OCI-M1 (cell line): ENCODE measurements around the gene GPC5.

ENCODE experiments used
- DNase-seq: peaks from one replicate; lab custom pipeline; 2025; lab: John Stamatoyannopoulos, UW

Gene GPC5

GRCh38 chr13:91593456-91593855 is 195.0 kb downstream of the GPC5 start:
- DNase-seq: no peak

DNA sequence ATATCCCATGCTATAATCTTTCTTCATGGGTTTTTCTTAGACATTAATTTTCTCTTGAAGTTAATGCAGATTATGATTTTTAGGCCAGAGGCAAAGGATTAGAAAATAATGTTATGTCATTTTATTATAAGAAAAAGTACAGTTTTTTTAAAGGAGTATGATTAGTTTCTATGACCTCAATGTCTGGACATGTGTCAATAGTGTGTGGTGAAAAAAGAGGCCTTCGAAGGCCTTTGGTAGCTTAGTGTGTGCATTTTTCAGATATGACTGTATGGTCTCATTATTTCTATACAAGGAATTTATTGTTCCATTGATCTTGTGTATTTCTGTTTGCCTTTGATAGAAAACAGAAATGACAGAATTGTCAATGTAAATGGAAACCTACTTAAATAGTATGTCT is 195.6 kb downstream of the GPC5 start:
- DNase-seq: no peak

- DNase-seq: no peak
These were observed 197.3 kb downstream of the GPC5 start for GRCh38 chr13:91595677-91596076.

DNA sequence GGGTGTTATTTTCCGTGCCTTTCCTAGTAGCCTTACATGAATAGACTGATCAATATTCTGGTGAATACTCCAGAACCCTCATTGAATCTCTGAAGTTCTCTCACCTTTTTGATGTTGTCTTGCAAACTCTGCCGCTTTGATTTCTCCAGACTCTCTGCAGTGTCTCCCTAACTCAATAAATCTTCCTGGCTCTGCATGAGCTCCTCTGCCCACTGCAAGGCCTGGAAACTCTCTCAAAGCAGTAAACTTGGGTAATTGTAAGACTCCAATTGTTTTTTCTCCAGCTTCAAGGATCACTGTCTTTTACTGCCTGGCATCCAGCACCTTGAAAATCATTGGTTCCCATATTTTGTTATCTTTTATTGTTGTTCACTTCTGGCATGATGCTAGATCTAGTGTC is 198.4 kb downstream of the GPC5 start:
- no peak for DNase-seq

DNA sequence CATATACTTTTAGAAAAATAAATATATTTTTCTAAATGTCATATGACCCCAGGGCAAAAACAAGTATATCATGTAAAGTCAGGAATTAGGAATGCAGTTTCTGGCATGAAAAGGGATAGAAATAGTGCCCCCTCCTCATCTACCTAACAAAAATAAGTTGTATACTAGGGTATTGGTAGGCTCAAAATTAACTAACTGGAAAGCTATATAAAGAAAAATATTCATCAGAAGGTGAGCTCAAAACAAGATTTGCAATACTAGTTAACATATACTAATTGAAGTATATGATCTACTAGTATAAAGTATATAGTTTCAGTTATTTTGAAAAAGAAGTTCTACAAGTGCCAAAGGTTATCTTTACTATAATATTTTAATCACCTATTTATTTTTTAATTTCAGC is 200.2 kb downstream of the GPC5 start:
- DNase-seq: no peak

DNA sequence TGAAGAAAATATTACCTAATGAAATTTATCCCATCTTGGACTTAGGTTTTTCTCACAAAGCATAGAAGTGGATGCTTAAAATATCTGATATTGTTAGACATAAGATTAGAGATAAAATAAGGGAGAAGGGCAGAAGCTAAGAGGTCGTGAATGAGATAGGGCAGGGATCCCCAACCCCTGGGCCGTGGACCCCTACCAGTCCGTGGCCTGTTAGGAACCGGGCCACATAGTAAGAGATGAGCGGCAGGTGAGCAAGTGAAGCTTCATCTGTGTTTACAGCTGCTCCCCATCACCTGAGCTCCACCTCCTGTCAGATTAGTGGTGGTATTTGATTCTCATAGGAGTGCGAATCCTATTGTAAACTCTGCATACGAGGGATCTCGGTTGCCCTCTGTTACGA is 202.9 kb downstream of the GPC5 start:
- DNase-seq: no peak

DNA sequence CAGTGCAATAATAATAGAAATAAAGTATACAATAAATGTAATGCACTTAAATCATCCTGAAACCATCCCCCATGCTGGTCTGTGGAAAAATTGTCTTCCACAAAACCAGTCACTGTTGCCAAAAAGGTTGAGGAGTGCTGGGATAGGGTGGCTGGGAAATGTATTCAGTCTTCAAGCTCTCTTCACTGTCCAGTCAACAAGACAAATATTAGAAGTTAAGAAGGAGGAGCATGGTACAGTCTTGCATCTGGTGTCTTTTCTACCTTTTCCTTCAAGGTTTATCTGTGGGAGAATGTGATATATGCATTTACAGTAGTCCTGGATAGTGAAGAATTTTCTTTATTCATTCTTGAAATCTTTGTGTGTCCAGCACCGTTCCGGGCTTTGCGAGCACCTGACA is 203.4 kb downstream of the GPC5 start:
- no peak for DNase-seq

- peak; percentile 41 for DNase-seq
These were observed 210.9 kb downstream of the GPC5 start for GRCh38 chr13:91609353-91609752.

- DNase-seq: peak; percentile 79
These were observed 219.9 kb downstream of the GPC5 start for GRCh38 chr13:91618315-91618714.

GRCh38 chr13:91620670-91621141 is 222.3 kb downstream of the GPC5 start:
- DNase-seq: no peak

DNA sequence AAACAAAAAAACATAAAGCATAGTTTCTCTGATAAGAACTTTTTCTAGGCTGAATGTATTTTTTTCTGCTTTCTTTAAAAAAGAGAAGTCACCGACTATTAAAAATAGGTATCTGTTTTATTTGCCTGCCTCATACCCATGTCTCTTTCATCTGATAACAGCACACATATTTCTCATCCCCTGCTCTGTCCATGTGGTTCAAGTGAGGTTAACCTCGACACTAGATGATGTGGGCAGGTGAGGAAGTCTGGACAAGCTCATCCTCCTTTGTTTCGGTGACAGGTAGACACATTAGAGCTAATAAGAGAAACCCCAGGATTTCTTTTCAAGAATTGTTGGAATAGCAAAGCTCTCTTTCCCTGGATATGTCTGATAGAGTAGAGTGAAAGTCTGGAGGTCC is 222.7 kb downstream of the GPC5 start:
- no peak for DNase-seq

GRCh38 chr13:91621963-91622362 is 223.5 kb downstream of the GPC5 start:
- no peak for DNase-seq

DNA sequence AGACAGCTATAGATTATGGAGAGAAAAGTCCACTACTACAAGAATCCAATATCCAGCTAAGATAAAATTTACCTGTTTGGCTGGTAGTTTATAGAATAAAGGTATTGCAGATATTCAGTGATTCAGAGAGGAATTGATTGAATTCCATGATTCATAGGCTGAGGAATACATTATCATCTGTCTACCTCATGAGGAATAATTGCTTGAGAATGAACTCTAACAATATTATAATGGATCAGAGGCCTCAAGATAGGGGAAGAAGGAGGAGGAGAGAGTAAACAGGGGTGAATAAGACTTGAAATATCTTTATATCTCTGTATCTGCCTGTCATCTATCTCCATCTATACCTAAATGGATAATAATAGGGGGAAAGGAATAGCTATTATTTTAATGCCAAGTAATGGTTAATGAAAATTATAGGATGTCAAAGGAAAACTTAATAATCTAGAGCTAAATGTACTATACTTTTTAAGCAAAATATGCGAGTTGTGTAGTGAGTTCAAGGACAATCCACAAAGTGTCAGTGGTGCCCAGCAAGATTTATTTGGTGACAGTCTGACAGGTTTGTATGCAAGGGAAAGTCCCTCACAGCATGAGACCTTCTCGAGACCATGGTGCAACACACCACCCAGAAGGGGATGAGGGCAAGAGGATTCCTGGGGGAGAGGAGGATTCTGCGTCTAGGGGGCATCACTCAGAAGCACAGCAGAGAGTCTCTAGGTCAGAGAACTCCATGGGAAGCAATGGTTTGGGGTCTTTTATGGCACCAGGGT is 224.5 kb downstream of the GPC5 start:
- DNase-seq: no peak

DNA sequence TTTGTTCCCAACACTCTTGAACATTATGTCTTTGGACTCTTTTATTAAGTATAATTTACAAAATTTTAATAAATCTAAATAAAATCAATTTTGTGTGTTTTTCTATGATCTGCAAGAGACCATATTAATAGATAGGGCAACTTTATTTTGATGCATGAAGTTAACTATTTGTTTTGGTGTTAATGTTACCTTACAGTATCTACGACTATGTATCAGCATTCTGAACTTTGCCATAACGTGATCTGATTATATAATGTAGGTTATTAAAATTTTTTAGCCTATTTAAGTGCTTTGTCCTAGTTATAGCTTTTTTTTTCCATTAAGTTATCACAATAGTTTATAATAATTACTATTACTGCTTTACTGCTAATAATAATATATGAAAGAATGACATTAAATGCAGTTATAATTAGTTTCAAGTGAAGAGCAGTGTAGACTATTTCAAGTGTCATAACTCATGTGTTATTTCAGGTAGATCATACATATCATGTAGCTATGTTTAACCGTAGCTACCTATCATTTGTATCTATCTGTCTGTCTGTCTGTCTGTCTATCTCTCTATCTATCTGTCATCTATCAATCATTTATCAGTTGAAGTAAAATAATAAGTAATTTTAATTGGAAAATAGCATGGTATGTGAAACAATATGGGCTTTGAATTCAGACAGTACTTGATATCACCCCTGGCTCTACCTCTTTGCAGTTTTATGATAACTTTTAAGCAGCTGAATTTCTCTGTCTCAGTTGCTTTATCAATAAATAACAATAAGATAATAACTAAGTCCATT is 229.7 kb downstream of the GPC5 start:
- no peak for DNase-seq

DNA sequence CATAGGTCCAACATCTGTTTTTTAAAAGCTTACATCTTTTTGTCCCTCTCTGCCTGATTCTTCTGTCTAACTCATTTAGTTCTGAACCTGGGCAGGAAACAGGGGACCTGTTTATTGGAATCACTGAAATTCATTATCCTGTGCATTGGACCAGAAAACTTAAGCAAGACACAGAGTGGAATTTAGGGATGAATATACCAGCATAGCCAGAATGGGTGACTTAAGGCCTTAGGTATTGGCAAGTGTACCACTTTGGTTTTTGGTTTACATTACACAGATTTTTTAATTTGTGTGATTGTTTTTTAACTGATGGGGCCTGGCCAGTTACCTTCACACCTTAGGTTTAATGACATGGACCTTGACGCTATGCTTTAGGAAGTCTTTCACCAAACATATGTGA is 232.5 kb downstream of the GPC5 start:
- no peak for DNase-seq

DNA sequence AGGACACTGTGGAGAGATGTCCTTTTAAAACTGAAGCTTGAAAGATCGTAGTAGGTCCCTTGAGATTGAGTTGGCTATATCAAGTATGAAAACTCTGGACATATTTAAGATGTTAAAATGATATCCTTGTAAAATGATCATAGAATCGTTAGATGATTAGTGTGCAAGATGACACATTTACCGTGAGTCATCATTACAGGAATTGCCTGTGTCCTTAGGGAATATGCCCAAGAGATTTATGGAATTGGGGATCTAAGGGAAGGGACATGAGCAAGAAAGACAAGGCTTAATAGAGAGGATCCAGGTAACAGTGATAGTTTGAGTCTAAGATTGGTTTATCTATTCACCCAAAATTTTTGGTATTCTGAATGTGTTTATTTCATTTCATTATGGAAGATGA is 233.7 kb downstream of the GPC5 start:
- no peak for DNase-seq

DNA sequence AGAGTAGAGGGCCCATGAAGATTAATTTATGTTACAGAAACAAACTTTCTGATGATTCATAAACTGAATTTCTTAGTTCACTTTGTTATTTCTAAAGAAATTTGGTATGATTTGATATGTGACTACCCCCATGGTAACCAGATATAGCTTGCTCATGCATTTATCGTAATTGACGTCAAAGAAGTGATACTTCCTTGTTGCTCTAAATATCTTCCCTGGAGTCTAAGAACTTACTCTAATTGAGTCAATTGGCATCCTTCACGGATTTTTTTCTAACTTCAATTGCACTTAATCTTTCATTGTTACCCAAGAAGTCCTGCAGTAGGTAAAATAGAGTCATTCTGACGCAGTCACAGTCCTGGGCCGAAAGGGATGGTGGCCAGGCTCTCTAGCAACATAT is 240.9 kb downstream of the GPC5 start:
- no peak for DNase-seq

- no peak for DNase-seq
These were observed 245.0 kb downstream of the GPC5 start for GRCh38 chr13:91643394-91643793.

DNA sequence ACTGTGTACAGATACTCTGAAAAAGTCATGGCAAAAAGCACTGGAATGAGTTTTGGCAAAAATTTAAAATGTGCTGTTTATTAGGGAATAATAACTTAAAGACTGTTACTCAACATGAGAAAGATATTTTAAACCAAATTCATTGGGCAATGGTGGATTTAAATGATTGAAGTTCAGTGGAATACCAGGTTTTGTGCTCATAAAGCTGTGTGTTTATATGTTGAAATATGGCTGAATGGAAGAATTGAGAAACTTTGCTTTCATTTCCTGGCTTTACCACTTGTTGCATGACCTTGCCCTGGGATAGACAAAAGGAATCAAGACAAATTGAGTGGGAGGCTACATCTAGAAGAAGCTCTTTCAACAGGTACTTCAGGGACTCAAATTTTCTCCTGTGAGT is 246.4 kb downstream of the GPC5 start:
- DNase-seq: no peak

DNA sequence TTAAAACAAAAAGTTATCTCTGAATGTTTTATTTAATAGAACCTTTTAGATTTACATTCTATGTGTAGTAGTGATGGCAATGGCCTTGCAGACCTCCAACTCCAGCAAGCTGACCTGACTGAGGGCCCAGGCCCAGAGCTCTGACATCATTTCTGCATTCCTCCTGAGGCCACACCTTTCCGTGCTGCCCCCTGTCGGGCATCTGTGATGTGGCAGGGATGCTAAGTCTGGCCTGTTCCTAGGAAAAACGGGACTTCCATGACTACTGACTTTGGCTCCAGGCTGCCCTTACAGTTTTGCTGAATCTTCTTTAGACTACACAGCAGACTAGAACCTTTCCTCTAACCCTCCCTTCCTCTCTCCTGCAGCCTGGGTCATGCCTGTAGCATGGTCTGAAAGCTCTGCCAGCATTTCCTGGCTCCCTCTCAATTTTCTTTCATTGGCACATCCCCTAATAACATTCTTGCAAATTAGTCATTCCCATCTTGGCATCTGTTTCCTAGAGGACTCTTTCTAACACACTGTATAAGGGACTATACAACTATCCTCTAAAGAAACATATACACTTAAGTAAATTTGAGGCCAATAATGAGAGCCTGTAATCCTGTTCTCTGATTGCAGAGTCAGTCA is 249.1 kb downstream of the GPC5 start:
- peak; percentile 56 for DNase-seq

GRCh38 chr13:91648012-91648411 is 249.6 kb downstream of the GPC5 start:
- no peak for DNase-seq

- no peak for DNase-seq
These were observed 251.0 kb downstream of the GPC5 start for GRCh38 chr13:91649456-91649855.
